PC-3 (cell line): ENCODE measurements around the gene PCYT2. TPM values are rescaled to one million over a fixed set of nuclear protein-coding genes. Genes with fewer than 3 reads are reported as not detected.

Source experiments
- ATAC-seq: fragments of 200-7000 bp; cut with Tn5 transposase; 2 replicates; pipeline ENCODE4 v1.9.1; 2020; ENCODE audit warnings: mild to moderate bottlenecking, moderate library complexity
- BruUV-seq: library from RNA; stranded (reverse); fragments of 400-500 nt; replicated peaks from 2 replicates; lab custom pipeline; 2021; lab: Mats Ljungman, UMichigan
- CTCF ChIA-PET: fragments of 300-600 bp; sonication (Branson Sonifier 250); formaldehyde crosslinking; loops from one replicate; lab custom pipeline; 2022; ENCODE audit warnings: antibody characterized with exemption; lab: Charles Lee
- POLR2A ChIA-PET: fragments of 300-600 bp; sonication (Branson Sonifier 250); formaldehyde crosslinking; loops from one replicate; lab custom pipeline; 2022; ENCODE audit warnings: antibody characterized with exemption; ENCODE audit not compliant: unreplicated experiment; lab: Charles Lee
- DNase-seq: peaks from one replicate; pipeline ENCODE4 v3.0.0-alpha.2; 2015
- H2AFZ ChIP-seq: fragments of 300-600 bp; sonication (generic); 2 replicates; pipeline ENCODE4 v1.6.0; 2016; ENCODE audit warnings: antibody characterized with exemption, low read length
- H3F3A ChIP-seq: fragments of 300-600 bp; sonication (generic); one replicate; pipeline ENCODE4 v1.6.0; 2017; ENCODE audit warnings: antibody characterized with exemption, low read length, control low read depth, mild to moderate bottlenecking; ENCODE audit not compliant: unreplicated experiment
- H3K27ac ChIP-seq: fragments of 300-600 bp; sonication (generic); 2 replicates; pipeline ENCODE4 v1.5.1; 2016; ENCODE audit warnings: mild to moderate bottlenecking, low read length
- H3K27me3 ChIP-seq: fragments of 300-600 bp; sonication (generic); 2 replicates; pipeline ENCODE4 v1.6.1; 2016; ENCODE audit warnings: low read length, mixed read lengths
- H3K36me3 ChIP-seq: fragments of 300-600 bp; sonication (generic); 2 replicates; pipeline ENCODE4 v1.6.1; 2016; ENCODE audit warnings: low read depth, mixed run types, low read length, mixed read lengths
- H3K4me1 ChIP-seq: fragments of 300-600 bp; sonication (generic); 2 replicates; pipeline ENCODE4 v1.5.1; 2016; ENCODE audit warnings: low read length; ENCODE audit not compliant: insufficient read depth
- H3K4me2 ChIP-seq: fragments of 300-600 bp; sonication (generic); 2 replicates; pipeline ENCODE4 v1.6.0; 2016; ENCODE audit warnings: low read length
- H3K4me3 ChIP-seq: fragments of 300-600 bp; sonication (generic); 2 replicates; pipeline ENCODE4 v1.5.1; 2016; ENCODE audit warnings: mild to moderate bottlenecking, low read length, mixed read lengths
- H3K79me2 ChIP-seq: fragments of 300-600 bp; sonication (generic); 2 replicates; pipeline ENCODE4 v1.6.1; 2017; ENCODE audit warnings: low read length, mixed read lengths
- H3K9ac ChIP-seq: fragments of 300-600 bp; sonication (generic); 2 replicates; pipeline ENCODE4 v1.6.0; 2016; ENCODE audit warnings: mild to moderate bottlenecking, low read length
- H3K9me2 ChIP-seq: fragments of 300-600 bp; sonication (generic); replicated peaks from 2 replicates; pipeline ENCODE4 v1.6.1; 2016; ENCODE audit warnings: mixed run types, low read length, mixed read lengths
- H3K9me3 ChIP-seq: fragments of 300-600 bp; sonication (generic); 2 replicates; pipeline ENCODE4 v1.6.1; 2016; ENCODE audit warnings: low read length, mixed read lengths
- H4K20me1 ChIP-seq: fragments of 300-600 bp; sonication (generic); 2 replicates; pipeline ENCODE4 v1.6.1; 2016; ENCODE audit warnings: low read length, mixed read lengths
- EZH2 ChIP-seq: fragments of 300-600 bp; sonication (generic); IDR thresholded peaks from one replicate; pipeline ENCODE4 v1.6.1; 2017; ENCODE audit warnings: antibody characterized with exemption, mild to moderate bottlenecking, low read length; ENCODE audit not compliant: unreplicated experiment
- EZH2phosphoT487 ChIP-seq: fragments of 300-600 bp; sonication (generic); IDR thresholded peaks from 2 replicates; pipeline ENCODE4 v1.6.1; 2018; ENCODE audit warnings: mild to moderate bottlenecking, antibody characterized with exemption, low read length, borderline replicate concordance
- intact Hi-C: fragments of 100-400 bp; cut with micrococcal nuclease; formaldehyde crosslinking; loops from 2 replicates; pipeline ENCODE4 v1.9.0; 2023
- total RNA-seq: library from RNA; depleted of rRNA; stranded (reverse); fragments of >200 nt; gene quantifications from 2 replicates; pipeline ENCODE4 v1.2.3, GENCODE V29; 2014
- TF ChIP-seq, protein P1 (sequence below): fragments of 300-600 bp; sonication (generic); conservative IDR thresholded peaks from 2 replicates; pipeline ENCODE4 v1.5.1; 2017; ENCODE audit warnings: antibody characterized with exemption, low read depth, mild to moderate bottlenecking, low read length

The PCYT2 gene
- total RNA-seq, 1 experiment from 2014 or later: 33.3 TPM

DNA sequence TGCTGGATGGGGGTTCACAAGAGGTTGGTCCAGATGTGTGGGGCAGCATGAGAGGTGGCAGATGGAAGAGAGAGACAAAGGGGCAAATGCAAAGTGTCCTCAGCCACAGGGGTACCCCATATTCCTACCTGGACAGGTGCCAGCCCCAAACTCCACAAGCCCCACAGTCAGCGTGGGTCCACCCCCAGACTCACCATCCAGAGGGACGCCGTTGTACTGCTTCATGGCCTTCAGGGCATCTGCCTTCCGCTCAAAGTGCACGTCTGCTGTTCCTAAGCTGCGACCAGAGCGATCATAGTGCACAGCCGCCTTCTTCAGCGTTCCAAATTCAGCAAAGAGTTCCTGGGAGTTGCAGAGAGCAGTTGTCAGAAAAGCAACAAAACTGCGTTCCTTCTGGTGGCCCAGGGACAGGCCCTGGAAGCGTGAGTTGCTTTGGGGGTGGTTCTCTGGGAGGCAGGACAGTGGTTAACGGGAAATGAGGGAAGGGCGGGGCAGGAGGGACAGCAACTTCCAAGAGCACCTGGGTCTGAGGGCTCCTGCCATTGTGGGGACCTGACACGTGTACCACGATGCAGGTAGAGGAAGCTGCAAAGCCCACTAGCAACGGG is 22.1 kb downstream of the PCYT2 start:
- Histone ChIP-seq H3K4me2 (peak overlapping the region; percentile 100; the same call in 1 of the 2 replicates), H3K4me1 (peaks cover 45% of the 10 kb centered on the region), H3K9me2 (no peaks in the 10 kb centered on the region), H4K20me1 (peaks cover 34% of the 10 kb centered on the region), H3K27me3 (no peaks in the 10 kb centered on the region), H3K4me3 (peak overlapping the region; percentile 99), H3K79me2 (peaks cover 83% of the 10 kb centered on the region), H2AFZ (no peak overlapping the region), H3K9me3 (no peaks in the 10 kb centered on the region), H3K9ac (peak overlapping the region; percentile 98; the same call in 1 of the 2 replicates), H3F3A (peaks cover 12% of the 10 kb centered on the region), H3K36me3 (peaks cover 55% of the 10 kb centered on the region), H3K27ac (no peak overlapping the region; the same call in 1 of the 2 replicates)
- DNase-seq: no peak
- ChIA-PET POLR2A (no interaction called here), CTCF (no interaction called here)
- TF ChIP-seq, protein P1, sequence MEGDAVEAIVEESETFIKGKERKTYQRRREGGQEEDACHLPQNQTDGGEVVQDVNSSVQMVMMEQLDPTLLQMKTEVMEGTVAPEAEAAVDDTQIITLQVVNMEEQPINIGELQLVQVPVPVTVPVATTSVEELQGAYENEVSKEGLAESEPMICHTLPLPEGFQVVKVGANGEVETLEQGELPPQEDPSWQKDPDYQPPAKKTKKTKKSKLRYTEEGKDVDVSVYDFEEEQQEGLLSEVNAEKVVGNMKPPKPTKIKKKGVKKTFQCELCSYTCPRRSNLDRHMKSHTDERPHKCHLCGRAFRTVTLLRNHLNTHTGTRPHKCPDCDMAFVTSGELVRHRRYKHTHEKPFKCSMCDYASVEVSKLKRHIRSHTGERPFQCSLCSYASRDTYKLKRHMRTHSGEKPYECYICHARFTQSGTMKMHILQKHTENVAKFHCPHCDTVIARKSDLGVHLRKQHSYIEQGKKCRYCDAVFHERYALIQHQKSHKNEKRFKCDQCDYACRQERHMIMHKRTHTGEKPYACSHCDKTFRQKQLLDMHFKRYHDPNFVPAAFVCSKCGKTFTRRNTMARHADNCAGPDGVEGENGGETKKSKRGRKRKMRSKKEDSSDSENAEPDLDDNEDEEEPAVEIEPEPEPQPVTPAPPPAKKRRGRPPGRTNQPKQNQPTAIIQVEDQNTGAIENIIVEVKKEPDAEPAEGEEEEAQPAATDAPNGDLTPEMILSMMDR: no peak
- TF ChIP-seq EZH2phosphoT487 (no peak), EZH2 (no peak)
- intact Hi-C loops: no loop called here
- no TSS peak for BruUV-seq
- no peak for ATAC-seq

DNA sequence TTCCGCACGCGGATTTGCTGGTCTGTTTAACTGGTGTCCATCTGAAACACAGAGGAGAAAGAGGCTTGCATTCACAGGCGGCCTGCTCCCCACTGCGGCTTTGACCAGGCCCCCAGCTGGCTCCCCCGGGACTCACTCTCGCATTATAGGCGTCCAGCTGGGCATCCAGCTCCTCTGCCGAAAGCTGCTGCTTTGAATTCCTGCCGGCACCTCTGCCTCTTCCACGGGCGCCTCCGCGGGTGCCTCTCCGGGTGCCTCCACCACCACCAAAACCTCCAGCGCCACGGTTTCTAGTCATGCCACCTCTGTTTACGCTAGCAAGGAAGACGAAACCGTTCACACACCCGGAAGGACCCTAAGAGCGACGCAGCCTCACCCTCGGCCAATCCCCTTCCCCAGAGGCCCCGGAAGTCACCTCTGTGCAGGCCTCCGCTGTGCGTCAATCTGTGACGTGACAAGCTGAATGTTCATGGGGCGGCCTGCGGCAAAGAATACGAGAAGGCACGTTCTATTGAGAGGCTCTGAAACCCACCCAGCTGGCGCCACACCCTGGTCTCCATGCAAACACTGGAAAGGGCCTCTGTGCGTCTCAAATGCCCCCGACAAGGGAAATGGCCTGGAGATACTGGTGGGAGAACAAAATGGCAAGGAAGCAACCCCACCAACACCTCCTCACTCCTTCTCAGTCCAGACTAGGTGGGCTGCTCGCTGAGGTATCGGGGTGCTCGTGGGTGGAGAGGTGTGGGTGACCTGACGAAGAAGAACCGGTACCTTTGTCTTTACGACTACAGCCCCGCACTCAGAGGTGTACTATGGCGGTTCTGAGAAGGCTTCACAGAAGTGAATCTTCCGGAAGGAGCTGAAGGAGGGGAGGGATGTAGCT is 22.9 kb downstream of the PCYT2 start:
- no peak overlapping the region for H2AFZ ChIP-seq
- DNase-seq: no peak
- ATAC-seq: no peak
- H3K9me3 ChIP-seq: no peaks in the 10 kb centered on the region
- H3K27ac ChIP-seq: no peak overlapping the region
- peaks cover 81% of the 10 kb centered on the region for H3K79me2 ChIP-seq
- H3K4me3 ChIP-seq: no peak overlapping the region
- no peaks in the 10 kb centered on the region for H3K9me2 ChIP-seq
- H3F3A ChIP-seq: peaks cover 12% of the 10 kb centered on the region
- H3K9ac ChIP-seq: no peak overlapping the region
- CTCF ChIA-PET: no interaction called here
- no peak overlapping the region for H3K4me2 ChIP-seq
- peaks cover 45% of the 10 kb centered on the region for H3K4me1 ChIP-seq
- peaks cover 34% of the 10 kb centered on the region for H4K20me1 ChIP-seq
- H3K36me3 ChIP-seq: peaks cover 60% of the 10 kb centered on the region
- no peaks in the 10 kb centered on the region for H3K27me3 ChIP-seq
- TF ChIP-seq, protein P1: no peak
- TF ChIP-seq EZH2 (no peak), EZH2phosphoT487 (no peak)
- intact Hi-C loops: no loop called here
- POLR2A ChIA-PET: no interaction called here
- no TSS peak for BruUV-seq
